GM21529 (cell line): ENCODE results near the gene PRKCSH.
"Not testable (repeated sequence)": the region's sequence is repeated elsewhere in the genome, so short reads cannot be mapped to it uniquely, and the experiment has no call there.

Experiments
- ATAC-seq: cut with Tn5 transposase; IDR thresholded peaks from one replicate; pipeline ENCODE4 v1.9.1; 2021; ENCODE audit not compliant: unreplicated experiment

Gene PRKCSH

GRCh38 chr19:11420429-11421370 is 14.7 kb upstream of the PRKCSH start:
- ATAC-seq: no peak

GRCh38 chr19:11421371-11422098 is 13.9 kb upstream of the PRKCSH start:
- ATAC-seq: peak; percentile 38

- peak; percentile 61 for ATAC-seq
Measured at GRCh38 chr19:11422163-11423065, 13.0 kb upstream of the PRKCSH start.

GRCh38 chr19:11423164-11423790 is 12.2 kb upstream of the PRKCSH start:
- ATAC-seq: no peak

GRCh38 chr19:11423791-11424181 is 11.6 kb upstream of the PRKCSH start:
- ATAC-seq: no peak

- no peak for ATAC-seq
Measured at GRCh38 chr19:11425719-11426457, 9.5 kb upstream of the PRKCSH start.

- no peak for ATAC-seq
Measured at GRCh38 chr19:11426656-11427055, 8.8 kb upstream of the PRKCSH start.

- ATAC-seq: not testable (repeated sequence)
Measured at GRCh38 chr19:11433526-11433925, 1.9 kb upstream of the PRKCSH start.

- peak; percentile 4 for ATAC-seq
Measured at GRCh38 chr19:11434703-11435056, 755 bp upstream of the PRKCSH start.

- ATAC-seq: no peak
Measured at GRCh38 chr19:11435833-11436313, 438 bp downstream of the PRKCSH start.

GRCh38 chr19:11437955-11438354 is 2.5 kb downstream of the PRKCSH start:
- ATAC-seq: no peak

GRCh38 chr19:11444059-11444458 is 8.6 kb downstream of the PRKCSH start:
- ATAC-seq: no peak

- no peak for ATAC-seq
Measured at GRCh38 chr19:11445141-11445540, 9.7 kb downstream of the PRKCSH start.

- ATAC-seq: no peak
Measured at GRCh38 chr19:11446271-11446651, 10.8 kb downstream of the PRKCSH start.

- ATAC-seq: no peak
Measured at GRCh38 chr19:11446652-11447301, 11.3 kb downstream of the PRKCSH start.

GRCh38 chr19:11447347-11448262 is 12.2 kb downstream of the PRKCSH start:
- ATAC-seq: no peak

GRCh38 chr19:11448410-11448809 is 13.0 kb downstream of the PRKCSH start:
- ATAC-seq: no peak

- ATAC-seq: no peak
Measured at GRCh38 chr19:11448923-11449554, 13.6 kb downstream of the PRKCSH start.
